IPS-18a (cell line): ENCODE data around the gene MRAP.

Source experiments
- H3K27ac ChIP-seq: one replicate; pipeline ENCODE4 v1.5.1; 2013; ENCODE audit warnings: low read length
- H3K27me3 ChIP-seq: one replicate; pipeline ENCODE4 v1.6.1; 2013; ENCODE audit warnings: mild to moderate bottlenecking, low read length; ENCODE audit not compliant: control insufficient read depth, insufficient read depth
- H3K36me3 ChIP-seq: one replicate; pipeline ENCODE4 v1.6.1; 2013; ENCODE audit warnings: low read depth, low read length; ENCODE audit not compliant: control insufficient read depth
- H3K4me1 ChIP-seq: one replicate; pipeline ENCODE4 v1.6.1; 2013; ENCODE audit warnings: low read depth, low read length; ENCODE audit not compliant: control insufficient read depth
- H3K4me3 ChIP-seq: one replicate; pipeline ENCODE4 v1.5.1; 2013; ENCODE audit warnings: low read length
- H3K9ac ChIP-seq: one replicate; pipeline ENCODE4 v1.6.1; 2013; ENCODE audit warnings: mild to moderate bottlenecking, low read length, moderate library complexity
- H3K9me3 ChIP-seq: one replicate; pipeline ENCODE4 v1.6.1; 2013; ENCODE audit warnings: low read depth, low read length; ENCODE audit not compliant: control insufficient read depth

Gene MRAP

GRCh38 chr21:32337206-32337605 lies 38.6 kb downstream of the MRAP start:
- H3K4me3 ChIP-seq, result no peak overlapping the region

GRCh38 chr21:32338209-32338921 lies 39.7 kb downstream of the MRAP start:
- no peak overlapping the region for H3K27ac ChIP-seq
- H3K4me1 ChIP-seq, result peaks cover 9% of the 10 kb centered on the region
- H3K4me3 ChIP-seq, result no peak overlapping the region
- H3K9ac ChIP-seq, result no peak overlapping the region
- no peaks in the 10 kb centered on the region for H3K27me3 ChIP-seq
- no peaks in the 10 kb centered on the region for H3K9me3 ChIP-seq
- H3K36me3 ChIP-seq, result peaks cover 76% of the 10 kb centered on the region

More at GRCh38 chr21:32337206-32337605, 38.6 kb downstream of the MRAP start:
- Histone ChIP-seq H3K27me3 (no peaks in the 10 kb centered on the region), H3K36me3 (peaks cover 76% of the 10 kb centered on the region), H3K9ac (no peak overlapping the region), H3K4me1 (peaks cover 9% of the 10 kb centered on the region), H3K9me3 (no peaks in the 10 kb centered on the region), H3K27ac (no peak overlapping the region)

- peaks cover 87% of the 10 kb centered on the region for H3K36me3 ChIP-seq
These were observed 42.5 kb downstream of the MRAP start for GRCh38 chr21:32340863-32341848.

GRCh38 chr21:32346951-32347350 lies 48.3 kb downstream of the MRAP start:
- no peaks in the 10 kb centered on the region for H3K9me3 ChIP-seq
- peaks cover 93% of the 10 kb centered on the region for H3K36me3 ChIP-seq
- no peaks in the 10 kb centered on the region for H3K27me3 ChIP-seq
- no peak overlapping the region for H3K4me3 ChIP-seq
- no peaks in the 10 kb centered on the region for H3K4me1 ChIP-seq
- H3K27ac ChIP-seq, result no peak overlapping the region
- no peak overlapping the region for H3K9ac ChIP-seq

More at GRCh38 chr21:32340863-32341848, 42.5 kb downstream of the MRAP start:
- no peak overlapping the region for H3K4me3 ChIP-seq
- H3K9me3 ChIP-seq, result no peaks in the 10 kb centered on the region
- H3K4me1 ChIP-seq, result no peaks in the 10 kb centered on the region
- H3K27ac ChIP-seq, result no peak overlapping the region
- no peak overlapping the region for H3K9ac ChIP-seq
- H3K27me3 ChIP-seq, result no peaks in the 10 kb centered on the region

- Histone ChIP-seq H3K27ac (no peak overlapping the region), H3K9ac (no peak overlapping the region), H3K36me3 (peaks cover 95% of the 10 kb centered on the region), H3K9me3 (no peaks in the 10 kb centered on the region), H3K4me3 (no peak overlapping the region), H3K4me1 (no peaks in the 10 kb centered on the region), H3K27me3 (no peaks in the 10 kb centered on the region)
These were observed 48.7 kb downstream of the MRAP start for GRCh38 chr21:32347351-32347750.

- Histone ChIP-seq H3K9ac (no peak overlapping the region), H3K27me3 (no peaks in the 10 kb centered on the region), H3K36me3 (peaks cover 96% of the 10 kb centered on the region), H3K4me3 (no peak overlapping the region), H3K9me3 (no peaks in the 10 kb centered on the region), H3K4me1 (no peaks in the 10 kb centered on the region), H3K27ac (no peak overlapping the region)
These were observed 49.3 kb downstream of the MRAP start for GRCh38 chr21:32347977-32348376.

- Histone ChIP-seq H3K9ac (no peak overlapping the region), H3K9me3 (no peaks in the 10 kb centered on the region), H3K27me3 (no peaks in the 10 kb centered on the region), H3K27ac (no peak overlapping the region), H3K36me3 (peaks cover 96% of the 10 kb centered on the region), H3K4me3 (no peak overlapping the region), H3K4me1 (no peaks in the 10 kb centered on the region)
These were observed 50.1 kb downstream of the MRAP start for GRCh38 chr21:32348604-32349332.

- Histone ChIP-seq H3K36me3 (peaks cover 96% of the 10 kb centered on the region), H3K9ac (no peak overlapping the region), H3K9me3 (no peaks in the 10 kb centered on the region), H3K27ac (no peak overlapping the region), H3K4me3 (no peak overlapping the region), H3K4me1 (no peaks in the 10 kb centered on the region), H3K27me3 (no peaks in the 10 kb centered on the region)
These were observed 50.8 kb downstream of the MRAP start for GRCh38 chr21:32349333-32349944.

GRCh38 chr21:32350211-32350980 lies 51.7 kb downstream of the MRAP start:
- no peak overlapping the region for H3K27ac ChIP-seq
- no peaks in the 10 kb centered on the region for H3K9me3 ChIP-seq
- H3K27me3 ChIP-seq, result no peaks in the 10 kb centered on the region
- no peaks in the 10 kb centered on the region for H3K4me1 ChIP-seq
- no peak overlapping the region for H3K4me3 ChIP-seq
- peaks cover 96% of the 10 kb centered on the region for H3K36me3 ChIP-seq
- H3K9ac ChIP-seq, result no peak overlapping the region

GRCh38 chr21:32350981-32351380 lies 52.3 kb downstream of the MRAP start:
- no peak overlapping the region for H3K27ac ChIP-seq
- peaks cover 96% of the 10 kb centered on the region for H3K36me3 ChIP-seq
- H3K9me3 ChIP-seq, result no peaks in the 10 kb centered on the region
- no peak overlapping the region for H3K9ac ChIP-seq
- no peaks in the 10 kb centered on the region for H3K4me1 ChIP-seq
- H3K4me3 ChIP-seq, result no peak overlapping the region
- H3K27me3 ChIP-seq, result no peaks in the 10 kb centered on the region
